ENCODE results near the gene ARHGAP42.
A peak's percentile ranks its signal among the peaks of the same experiment; 100 is the strongest.

The ARHGAP42 gene

DNA sequence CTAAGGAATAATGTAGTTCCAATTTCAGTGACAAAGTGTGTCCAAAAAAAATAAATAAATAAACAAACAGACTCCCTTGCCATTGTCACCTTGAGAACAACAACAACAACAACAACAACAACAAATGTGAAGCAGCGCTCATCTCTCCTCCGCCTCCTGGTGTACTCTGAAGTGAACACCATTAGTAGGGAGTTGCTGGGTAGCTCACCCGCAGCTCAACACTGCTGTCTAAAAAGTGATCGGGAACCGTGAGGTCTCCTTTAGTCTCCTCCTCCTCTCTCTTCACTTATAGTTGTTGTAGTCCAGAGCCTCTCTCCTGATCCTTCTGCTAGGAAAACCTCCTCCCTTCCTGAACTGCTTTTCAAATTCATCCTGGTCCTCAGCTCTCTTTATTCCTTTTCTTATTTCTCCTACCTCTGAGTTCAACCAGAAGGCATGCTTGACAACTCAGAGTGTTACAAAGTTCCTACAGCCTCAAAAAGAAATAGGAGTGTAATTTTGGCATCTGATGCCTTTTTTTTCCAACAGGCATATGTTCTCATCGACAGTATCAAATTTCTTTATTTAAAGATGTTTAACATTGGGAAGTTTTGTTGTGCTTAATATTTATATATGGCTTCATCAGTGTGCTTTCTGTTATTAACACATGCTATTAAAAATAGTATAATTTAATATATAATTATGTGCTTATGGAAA is 227.5 kb downstream of the ARHGAP42 start:
- no peak for DNase-seq

DNA sequence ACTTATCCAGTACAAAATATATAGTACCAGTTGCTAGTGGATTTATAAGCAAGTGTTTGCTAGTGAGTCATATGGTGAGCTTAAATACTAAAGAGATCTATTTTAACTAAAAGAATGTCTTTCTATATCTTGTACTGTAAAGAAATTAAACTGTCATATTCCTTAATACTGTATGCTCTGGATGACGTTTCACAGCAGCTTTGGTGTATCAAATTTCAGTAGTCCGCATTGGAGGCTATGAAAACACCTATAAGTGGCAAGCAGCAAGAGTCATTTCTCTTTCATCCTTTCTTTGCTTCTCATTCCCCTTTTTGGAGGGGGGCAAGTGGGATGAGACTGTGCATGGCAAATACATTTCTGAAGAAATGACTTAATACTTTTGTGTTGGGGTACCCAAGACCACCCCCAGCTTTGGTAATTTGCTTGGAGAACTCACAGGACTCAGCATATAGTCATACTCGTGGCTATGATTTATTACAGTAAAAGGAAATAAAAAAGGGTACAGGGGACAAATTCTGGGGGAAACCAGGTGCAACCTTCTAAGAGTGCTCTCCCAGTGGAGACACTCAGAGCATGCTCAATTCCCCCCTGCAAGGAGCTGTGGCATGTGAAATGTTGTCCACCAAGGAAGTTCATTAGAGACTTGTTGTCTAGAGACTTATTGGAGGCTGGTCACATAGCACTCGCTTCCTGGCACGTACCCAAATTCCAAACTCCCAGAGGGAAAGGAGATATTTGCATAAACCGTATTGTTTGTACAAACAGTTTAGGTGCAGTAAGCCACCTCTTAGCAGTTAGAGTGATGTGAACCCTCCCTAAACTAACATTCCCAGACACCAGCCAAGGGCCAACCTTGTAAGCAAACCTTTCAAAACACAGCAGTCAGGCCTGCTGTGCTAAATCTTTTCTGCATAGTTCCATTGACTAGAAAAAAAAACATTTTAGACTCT is 231.7 kb downstream of the ARHGAP42 start:
- DNase-seq: peak in 4 of 51 donors; percentile 3 to 14 (median 12)

DNA sequence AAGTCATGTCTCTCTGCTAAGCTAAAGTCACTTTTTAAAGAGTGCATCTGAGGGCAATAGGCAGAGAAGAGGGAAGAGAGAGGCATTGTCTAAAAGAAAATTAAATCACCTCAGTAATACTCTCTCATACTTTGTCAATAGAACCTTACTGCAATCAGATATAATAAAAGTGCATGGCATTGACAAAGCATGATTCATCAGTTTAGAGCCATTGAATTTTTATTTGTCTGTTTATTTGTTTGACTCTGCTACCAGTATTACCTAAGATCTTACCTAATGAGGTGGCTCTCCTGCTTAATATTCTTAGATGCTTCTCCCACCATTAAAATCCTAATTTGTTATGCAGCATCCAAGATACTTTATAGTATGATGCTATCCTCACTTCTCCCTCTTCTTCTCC is 233.5 kb downstream of the ARHGAP42 start:
- DNase-seq: no peak

DNA sequence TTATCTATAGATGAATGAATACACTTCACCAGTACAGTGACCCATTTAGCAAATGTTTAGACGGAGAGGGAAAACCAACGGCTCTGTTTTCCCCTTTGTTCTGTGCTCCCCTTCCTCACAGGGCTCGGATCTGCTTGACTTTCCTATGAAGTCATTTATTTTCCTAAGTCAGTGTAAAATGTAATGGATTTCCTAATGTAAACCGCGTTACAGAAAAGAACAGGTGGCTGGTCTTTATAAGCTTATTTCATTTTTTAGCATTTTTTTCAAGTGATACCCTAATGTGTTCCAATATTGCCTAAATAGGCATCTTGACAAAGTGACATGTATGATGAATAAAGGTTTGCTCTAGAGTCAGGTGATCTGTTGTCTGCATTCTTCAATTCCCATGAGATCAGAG is 235.0 kb downstream of the ARHGAP42 start:
- DNase-seq: no peak

DNA sequence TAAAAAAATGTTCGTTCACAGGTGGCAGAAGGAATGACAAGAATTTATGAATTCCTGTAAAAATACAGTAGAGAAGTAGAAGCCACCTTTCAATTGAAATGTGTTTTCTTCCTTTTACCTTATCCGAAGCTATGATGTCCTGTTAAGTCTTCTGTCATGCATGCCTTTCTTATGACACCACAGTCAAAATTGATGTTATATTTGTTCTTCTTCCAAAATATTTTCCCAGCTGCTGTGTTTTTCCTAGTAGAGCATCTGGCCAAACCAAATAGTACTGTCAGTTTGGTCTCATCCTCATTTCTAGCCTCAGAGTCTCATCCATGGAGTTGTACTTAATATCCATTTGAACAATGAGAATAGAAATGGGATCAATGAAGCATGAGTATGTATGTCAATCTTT is 236.5 kb downstream of the ARHGAP42 start:
- DNase-seq: no peak

DNA sequence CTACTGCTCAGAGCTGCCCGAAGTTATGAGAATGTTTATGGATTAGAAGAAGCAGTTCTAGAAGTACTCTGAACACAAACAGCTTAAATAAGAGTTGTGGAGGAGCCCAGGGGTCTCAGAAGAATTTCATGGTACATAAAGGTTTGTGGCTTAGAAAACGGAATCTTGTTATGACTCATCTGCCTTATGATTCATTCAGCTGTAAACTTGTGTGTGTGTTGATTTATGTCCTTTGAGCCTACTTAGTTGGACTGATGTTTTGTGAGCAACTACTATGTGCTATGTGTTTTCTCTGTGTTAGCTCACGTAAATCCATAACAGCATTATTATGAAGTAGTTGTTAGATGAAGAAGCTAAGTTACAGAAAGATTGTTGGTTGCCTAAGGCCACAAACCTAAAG is 238.8 kb downstream of the ARHGAP42 start:
- no peak for DNase-seq

DNA sequence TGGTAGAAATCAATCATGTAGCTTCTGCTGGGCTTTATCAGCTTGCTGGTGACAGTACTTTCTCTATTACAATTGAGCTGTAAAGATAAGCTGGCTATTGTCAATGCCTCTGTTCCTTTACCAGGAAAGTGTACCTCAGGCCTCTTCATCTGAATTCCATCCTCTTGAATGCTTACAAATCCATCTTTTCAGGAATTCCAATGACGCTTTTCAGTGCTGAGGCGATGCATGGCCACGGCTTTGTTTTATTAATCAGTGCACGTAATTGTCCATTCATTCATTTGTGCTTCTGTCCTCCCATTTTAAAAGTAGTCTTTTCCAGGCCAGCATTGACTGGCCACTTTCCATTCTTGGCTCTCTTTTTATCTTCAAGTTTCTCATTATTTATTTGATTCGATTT is 240.5 kb downstream of the ARHGAP42 start:
- no peak for DNase-seq

DNA sequence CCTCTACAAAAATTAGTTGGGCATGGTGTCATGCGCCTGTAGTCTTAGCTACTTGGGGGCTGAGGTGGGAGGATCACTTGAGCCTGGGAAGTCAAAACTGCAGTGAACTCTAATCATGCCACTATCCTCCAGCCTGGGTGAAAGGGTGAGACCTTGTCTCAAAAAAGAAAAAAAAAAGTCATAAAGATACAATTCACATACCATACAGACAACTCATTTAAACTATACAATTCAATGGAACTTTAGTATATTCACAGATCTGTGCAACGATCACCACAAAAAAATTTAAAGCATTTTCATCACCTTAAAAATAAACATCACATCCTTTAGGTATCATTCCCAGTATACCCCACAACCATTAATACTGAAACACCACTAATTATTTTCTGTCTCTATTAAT is 241.3 kb downstream of the ARHGAP42 start:
- DNase-seq: no peak

DNA sequence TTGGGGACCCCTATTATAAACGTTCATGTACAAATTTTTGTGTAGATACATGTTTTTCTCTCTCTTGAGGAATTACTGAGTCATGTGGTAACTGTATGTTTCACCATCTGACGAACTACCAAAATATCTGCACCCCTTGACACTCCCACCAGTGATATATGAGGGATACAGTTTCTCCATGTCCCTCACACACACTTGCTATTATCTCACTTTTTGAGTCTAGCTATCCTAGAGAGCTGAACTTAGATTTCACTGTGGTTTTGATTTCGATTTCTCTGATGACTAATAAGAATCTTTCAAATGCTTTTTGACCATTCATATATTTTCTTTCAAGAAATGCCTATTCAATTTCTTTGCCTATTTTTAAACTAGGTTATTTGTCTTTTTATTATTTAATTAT is 242.3 kb downstream of the ARHGAP42 start:
- DNase-seq: no peak

DNA sequence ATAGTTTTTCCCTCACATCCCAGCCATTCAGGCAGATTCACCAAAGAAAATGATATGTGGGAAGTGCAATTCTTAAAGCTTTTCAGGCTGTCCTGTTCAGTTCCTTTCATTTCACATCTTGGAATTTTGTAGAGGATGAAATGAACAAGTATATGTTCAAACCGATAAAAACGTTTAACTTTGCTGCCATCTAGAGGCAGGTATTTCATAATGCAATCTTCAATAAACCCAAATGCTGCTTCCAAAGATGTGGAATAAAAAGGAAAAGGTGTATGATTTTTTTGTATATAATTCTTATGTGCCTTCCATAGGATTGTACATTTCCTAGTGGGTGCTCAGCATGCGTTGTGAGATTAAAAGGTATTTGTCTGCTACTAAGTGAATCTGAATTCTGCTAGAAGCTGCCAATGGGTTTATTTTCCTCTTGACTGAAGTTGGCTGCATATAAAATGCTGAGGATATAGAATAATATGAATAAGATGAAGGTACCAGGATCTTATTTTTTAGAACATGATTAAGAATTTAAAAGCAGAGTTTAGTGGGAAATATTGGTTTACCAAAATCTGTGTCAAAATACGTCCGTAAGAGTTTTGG is 243.2 kb downstream of the ARHGAP42 start:
- peak in 2 of 51 donors; percentile 12 to 46 for DNase-seq

DNA sequence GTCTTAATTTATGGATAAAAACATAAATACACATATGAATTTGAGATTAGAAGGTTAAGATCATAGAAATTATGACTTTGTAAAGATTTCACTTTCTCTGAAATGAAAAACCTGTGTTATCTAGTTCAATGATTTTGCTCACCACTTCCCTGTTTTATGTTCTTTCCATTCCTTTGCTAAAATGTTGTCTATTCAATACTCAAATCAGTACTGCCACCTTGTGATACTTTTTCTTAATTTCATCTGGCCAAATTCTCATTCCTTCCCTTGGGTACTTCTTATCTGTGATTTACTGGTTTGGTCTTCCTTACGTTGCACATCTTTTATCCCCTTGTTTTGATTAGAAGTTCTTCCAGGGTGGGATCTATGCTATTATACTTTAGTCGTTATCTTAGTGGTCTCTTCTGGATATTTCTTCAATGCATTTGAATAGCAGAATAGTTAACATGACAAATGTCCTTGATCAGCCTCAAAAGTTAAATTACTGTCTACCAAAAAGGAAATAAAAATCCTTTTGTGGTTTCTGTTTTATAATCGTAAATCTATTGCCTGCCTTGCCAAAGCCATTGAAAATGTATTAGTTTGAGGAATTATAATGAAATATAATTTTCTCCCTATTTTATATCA is 245.5 kb downstream of the ARHGAP42 start:
- DNase-seq: no peak

DNA sequence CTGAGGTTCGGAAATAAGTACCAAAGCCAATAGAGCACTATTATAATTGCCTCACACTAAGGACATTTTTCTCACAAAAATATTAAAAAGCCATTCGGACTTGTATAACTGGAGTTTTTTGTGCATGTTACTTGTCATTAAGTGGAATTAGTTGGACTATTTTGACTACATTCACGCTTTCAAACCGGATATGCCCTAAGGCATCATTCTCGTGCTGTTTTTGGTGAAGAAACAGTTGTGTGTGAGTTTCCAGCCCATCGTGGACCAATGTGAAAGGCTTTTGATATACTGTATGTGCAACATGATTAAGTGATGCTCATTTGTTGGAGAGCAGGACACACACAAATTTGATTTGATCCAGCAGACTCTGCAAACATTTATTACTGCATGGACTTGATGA is 249.7 kb downstream of the ARHGAP42 start:
- no peak for DNase-seq

DNA sequence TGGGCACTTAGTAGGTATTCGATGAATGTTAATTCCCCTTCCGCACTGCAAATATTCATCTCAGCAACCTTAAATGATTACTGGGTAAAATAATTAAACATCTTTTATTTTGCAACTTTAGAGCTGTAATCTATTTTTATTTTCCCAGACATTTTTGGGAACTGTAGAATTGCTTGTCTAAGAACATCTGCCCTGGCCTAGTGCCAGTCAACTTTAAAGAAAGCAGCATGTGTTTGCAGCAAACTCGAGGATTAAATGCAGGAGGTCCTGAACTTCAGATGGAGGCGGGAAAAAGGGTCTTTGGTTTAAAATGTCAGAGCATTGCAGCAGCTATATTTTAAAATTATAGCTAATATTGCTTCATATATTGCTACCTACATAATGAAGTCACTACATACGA is 252.5 kb downstream of the ARHGAP42 start:
- no peak for DNase-seq

DNA sequence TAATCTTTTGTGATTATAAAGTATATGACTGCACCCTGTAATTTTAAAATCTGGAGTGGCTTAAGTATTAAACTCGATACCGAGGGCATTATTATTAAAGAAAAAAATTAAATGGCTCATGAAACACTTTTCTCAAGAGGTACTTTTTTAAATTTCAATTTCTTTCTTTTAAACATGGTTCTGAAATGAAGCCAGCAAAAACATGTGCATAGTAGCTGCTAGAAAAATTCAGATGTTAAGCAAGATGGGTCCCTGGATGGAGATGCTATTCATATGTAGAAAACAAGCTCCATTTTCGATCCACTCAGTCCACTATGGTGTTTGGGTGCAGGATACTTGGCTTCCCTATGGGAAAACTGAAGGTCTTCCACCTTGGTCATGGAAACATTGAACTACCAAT is 253.0 kb downstream of the ARHGAP42 start:
- no peak for DNase-seq

DNA sequence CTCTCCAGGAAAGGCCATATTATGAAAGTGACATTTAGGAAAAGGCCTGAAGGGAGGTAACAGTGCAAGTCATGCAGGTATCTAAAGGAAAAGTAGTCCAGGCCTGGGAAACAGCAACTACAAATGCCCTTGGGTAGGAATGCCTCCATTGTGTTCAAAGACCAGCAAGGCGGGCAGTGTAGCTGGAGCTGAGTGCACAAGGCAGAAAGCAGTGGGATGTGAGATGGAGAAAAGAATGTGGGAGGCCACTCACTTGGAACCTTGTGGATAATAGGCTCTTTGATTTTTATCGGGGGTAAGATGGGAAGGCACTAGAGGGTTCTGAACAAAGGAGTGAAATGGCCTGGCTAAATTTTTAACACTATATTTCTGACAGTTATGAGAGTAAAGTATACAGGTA is 253.9 kb downstream of the ARHGAP42 start:
- no peak for DNase-seq

DNA sequence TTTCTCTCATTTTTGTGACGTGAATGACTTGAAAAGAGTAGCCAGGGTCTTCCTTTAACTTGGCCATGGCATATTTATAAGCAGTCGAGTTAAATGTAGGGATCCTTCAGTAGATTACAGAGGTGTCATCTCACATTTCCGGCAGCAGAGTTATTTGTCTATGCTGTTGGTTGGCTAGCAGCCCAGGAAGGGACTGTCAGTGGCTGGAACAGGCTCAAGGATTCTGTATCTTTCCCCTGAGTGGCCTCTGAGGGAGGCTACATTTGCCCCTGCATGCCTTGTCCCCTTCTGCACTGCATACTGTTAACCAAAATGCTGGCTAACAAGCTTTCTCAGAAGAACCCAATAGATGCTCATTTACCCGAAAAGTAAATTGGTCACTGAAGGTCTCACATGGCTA is 254.9 kb downstream of the ARHGAP42 start:
- DNase-seq: no peak

DNA sequence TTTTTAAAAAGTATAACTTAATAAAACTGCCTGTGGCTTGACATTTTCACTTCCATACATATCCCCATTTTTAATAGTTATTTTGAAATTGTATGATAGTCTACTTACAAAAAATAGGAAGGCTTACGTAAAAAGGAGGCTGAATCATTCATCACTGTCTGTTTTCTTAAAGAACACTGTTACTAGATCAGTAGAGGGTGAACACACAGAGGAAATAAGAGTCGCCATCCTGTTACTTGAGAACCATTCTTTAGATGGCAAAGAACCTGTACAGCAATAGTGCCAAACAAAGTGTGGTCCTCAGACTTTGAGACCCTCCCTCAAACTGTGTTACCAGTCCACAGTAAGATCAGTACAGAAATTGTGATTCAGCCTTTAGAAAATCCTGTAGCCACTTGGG is 261.8 kb downstream of the ARHGAP42 start:
- no peak for DNase-seq

DNA sequence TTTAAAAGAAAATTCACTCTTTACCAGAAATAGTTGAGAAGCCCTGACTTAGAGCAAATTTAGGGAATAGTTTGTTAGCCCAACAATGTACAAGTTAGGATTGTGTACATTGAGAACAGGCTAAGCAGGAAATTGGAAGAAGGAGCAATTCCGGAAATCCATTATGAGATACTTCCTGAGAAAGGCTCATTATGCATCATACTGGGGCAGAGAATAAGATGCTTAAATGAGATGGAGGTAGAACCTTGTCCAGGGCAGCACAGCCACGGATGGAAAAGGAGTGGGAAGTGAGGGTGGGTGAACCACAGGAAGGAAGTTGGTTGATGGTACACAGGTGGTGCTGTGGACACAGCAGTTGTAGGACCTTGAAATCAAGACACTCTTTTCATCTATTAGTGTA is 262.4 kb downstream of the ARHGAP42 start:
- no peak for DNase-seq

DNA sequence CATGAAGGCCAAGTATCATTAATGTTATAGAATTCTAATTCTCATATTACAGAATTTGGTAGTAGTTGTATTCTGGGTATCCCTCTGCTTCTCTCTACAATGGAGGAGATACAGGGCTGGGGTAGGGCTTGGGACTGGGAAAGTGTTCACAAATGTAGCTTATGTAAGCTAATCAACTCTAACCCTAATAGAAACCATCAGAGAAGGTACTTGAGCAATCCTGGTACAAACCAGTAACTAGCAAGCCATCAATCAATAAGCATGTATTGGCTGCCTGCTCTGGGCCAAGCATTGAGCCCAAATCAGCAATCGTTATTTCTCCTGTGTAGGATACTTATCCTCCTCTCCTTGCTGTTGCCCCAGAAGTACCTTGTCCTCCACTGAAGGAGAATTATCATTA is 268.2 kb downstream of the ARHGAP42 start:
- DNase-seq: no peak

DNA sequence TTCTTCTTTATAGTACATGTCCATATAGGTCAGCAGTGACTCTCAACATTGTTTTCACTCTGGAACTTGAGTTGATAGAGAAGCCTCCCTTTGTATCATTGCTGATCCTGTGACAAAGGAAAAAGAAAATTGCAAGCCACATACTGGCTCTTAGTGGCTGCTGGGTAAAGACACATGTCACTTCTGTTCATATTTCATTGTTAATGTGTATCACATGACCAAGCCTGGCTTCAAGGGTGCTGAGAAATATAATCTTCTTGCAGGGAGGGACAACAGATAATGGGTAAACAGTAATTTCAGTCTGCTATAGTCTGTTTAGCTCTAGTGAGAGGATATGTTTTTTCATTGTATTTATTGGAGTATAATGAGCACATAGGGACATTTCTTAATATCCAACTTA is 269.3 kb downstream of the ARHGAP42 start:
- DNase-seq: no peak

DNA sequence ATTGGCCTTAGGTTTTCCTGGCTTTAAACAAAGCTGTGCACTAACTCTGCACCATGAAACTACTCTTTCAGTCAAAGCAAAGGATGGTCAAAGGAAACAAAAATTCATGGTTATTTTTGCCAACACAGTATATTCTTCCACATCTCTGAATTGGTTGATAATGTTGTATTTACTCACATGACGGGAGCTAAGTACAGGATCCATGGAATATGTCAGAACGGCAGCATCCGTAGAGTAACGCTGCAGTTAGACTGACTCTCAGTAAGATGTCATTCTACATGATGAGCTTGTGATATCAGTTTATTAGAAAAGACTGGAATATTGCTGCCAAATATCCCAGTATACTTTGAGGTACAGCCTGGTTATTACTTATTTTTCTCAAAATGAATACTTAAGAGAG is 270.4 kb downstream of the ARHGAP42 start:
- DNase-seq: no peak

DNA sequence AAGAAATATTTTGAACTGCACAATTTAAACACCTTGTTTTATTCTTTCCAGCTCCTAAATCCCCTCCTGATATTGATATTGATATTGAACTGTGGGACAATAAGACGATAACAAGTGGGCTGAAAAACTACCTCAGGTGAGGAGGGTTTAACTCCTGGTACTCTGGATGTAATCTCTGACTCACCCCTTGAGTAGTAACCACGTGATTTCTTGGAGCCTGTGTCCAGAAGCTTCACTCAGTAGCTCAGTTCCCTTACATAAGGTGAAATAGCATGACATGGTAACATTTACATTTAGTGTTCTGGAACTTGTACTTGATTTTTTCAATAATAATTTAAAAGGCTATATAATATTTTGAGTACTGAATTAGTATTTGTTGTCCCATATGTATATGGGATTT is 274.5 kb downstream of the ARHGAP42 start:
- DNase-seq: no peak

All from hypothalamus (tissue), 51 donors.